AML-193 (cell line): ENCODE data around the gene PRIMA1.

Experiments
- DNase-seq, 2 experiments: peaks; one replicate each; lab custom pipeline; 2025; lab: John Stamatoyannopoulos, UW

The PRIMA1 gene

GRCh38 chr14:93731753-93732152 is 56.5 kb downstream of the PRIMA1 start:
- no peak for DNase-seq

- DNase-seq: no peak
Measured at GRCh38 chr14:93729993-93730392, 58.3 kb downstream of the PRIMA1 start.

- no peak for DNase-seq
Measured at GRCh38 chr14:93728651-93729016, 59.7 kb downstream of the PRIMA1 start.

GRCh38 chr14:93727917-93728650 is 60.2 kb downstream of the PRIMA1 start:
- no peak for DNase-seq

- DNase-seq: no peak
Measured at GRCh38 chr14:93727039-93727740, 61.1 kb downstream of the PRIMA1 start.

GRCh38 chr14:93725993-93726392 is 62.3 kb downstream of the PRIMA1 start:
- no peak for DNase-seq

GRCh38 chr14:93725002-93725582 is 63.2 kb downstream of the PRIMA1 start:
- DNase-seq: no peak

- no peak for DNase-seq
Measured at GRCh38 chr14:93723001-93723400, 65.3 kb downstream of the PRIMA1 start.

- DNase-seq: no peak
Measured at GRCh38 chr14:93720981-93721483, 67.3 kb downstream of the PRIMA1 start.

GRCh38 chr14:93720076-93720815 is 68.0 kb downstream of the PRIMA1 start:
- no peak for DNase-seq

GRCh38 chr14:93719256-93719655 is 69.0 kb downstream of the PRIMA1 start:
- no peak for DNase-seq

GRCh38 chr14:93717668-93718320 is 70.5 kb downstream of the PRIMA1 start:
- no peak for DNase-seq

- DNase-seq: no peak
Measured at GRCh38 chr14:93716746-93717667, 71.3 kb downstream of the PRIMA1 start.

- DNase-seq: no peak
Measured at GRCh38 chr14:93716002-93716745, 72.1 kb downstream of the PRIMA1 start.

- DNase-seq: no peak
Measured at GRCh38 chr14:93715279-93715927, 72.9 kb downstream of the PRIMA1 start.

GRCh38 chr14:93714605-93715004 is 73.7 kb downstream of the PRIMA1 start:
- DNase-seq: no peak

GRCh38 chr14:93713726-93714405 is 74.4 kb downstream of the PRIMA1 start:
- no peak for DNase-seq

- no peak for DNase-seq
Measured at GRCh38 chr14:93712838-93713724, 75.2 kb downstream of the PRIMA1 start.
